GM12874 (cell line): ENCODE results near the gene SETDB1.

Experiments used
- CTCF ChIP-seq: IDR thresholded peaks from 2 replicates; pipeline ENCODE4 v1.5.1; 2011; ENCODE audit warnings: low read depth, mild to moderate bottlenecking, control low read depth, low read length, moderate library complexity; ENCODE audit not compliant: insufficient read depth

SETDB1 gene

GRCh38 chr1:150973258-150973835, 47.2 kb downstream of the SETDB1 start:
- no peak for TF ChIP-seq CTCF

- TF ChIP-seq CTCF: no peak
Measured at GRCh38 chr1:150973836-150974579, 47.8 kb downstream of the SETDB1 start.

GRCh38 chr1:150974580-150975478, 48.7 kb downstream of the SETDB1 start, which contains the start of gene CERS2:
TSS of gene CERS2 (minus strand) at chr1:150974835. CDS start at chr1:150969090, 5,745 bp downstream.
- TF ChIP-seq CTCF: no peak

GRCh38 chr1:150976401-150976821, 50.2 kb downstream of the SETDB1 start:
- no peak for TF ChIP-seq CTCF

- TF ChIP-seq CTCF: no peak
Measured at GRCh38 chr1:150976879-150977694, 50.9 kb downstream of the SETDB1 start.

GRCh38 chr1:150979092-150980056, 53.2 kb downstream of the SETDB1 start:
- peak; percentile 100 for TF ChIP-seq CTCF
